DOHH2 (cell line): ENCODE data around the gene ARHGAP23.

Source experiments
- EZH2phosphoT487 ChIP-seq: fragments of 200-600 bp; sonication (generic); IDR thresholded peaks from 2 replicates; pipeline ENCODE4 v1.6.1; 2017; ENCODE audit warnings: borderline replicate concordance, mild to moderate bottlenecking, antibody characterized with exemption, low read length, moderate library complexity, mixed read lengths
- TF ChIP-seq, protein P1 (sequence below): fragments of 200-600 bp; sonication (generic); IDR thresholded peaks from one replicate; pipeline ENCODE4 v1.5.1; 2014; ENCODE audit warnings: antibody characterized with exemption, mild to moderate bottlenecking, low read depth, low read length; ENCODE audit not compliant: poor library complexity, severe bottlenecking

GRCh38 chr17:38456031-38456815 is 28.0 kb downstream of the ARHGAP23 start:
- TF ChIP-seq EZH2phosphoT487, result no peak
- TF ChIP-seq, protein P1, sequence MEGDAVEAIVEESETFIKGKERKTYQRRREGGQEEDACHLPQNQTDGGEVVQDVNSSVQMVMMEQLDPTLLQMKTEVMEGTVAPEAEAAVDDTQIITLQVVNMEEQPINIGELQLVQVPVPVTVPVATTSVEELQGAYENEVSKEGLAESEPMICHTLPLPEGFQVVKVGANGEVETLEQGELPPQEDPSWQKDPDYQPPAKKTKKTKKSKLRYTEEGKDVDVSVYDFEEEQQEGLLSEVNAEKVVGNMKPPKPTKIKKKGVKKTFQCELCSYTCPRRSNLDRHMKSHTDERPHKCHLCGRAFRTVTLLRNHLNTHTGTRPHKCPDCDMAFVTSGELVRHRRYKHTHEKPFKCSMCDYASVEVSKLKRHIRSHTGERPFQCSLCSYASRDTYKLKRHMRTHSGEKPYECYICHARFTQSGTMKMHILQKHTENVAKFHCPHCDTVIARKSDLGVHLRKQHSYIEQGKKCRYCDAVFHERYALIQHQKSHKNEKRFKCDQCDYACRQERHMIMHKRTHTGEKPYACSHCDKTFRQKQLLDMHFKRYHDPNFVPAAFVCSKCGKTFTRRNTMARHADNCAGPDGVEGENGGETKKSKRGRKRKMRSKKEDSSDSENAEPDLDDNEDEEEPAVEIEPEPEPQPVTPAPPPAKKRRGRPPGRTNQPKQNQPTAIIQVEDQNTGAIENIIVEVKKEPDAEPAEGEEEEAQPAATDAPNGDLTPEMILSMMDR, result peak; percentile 27
